ENCODE measurements around the gene CNNM2. TPM values are rescaled to one million over a fixed set of nuclear protein-coding genes. Genes with fewer than 3 reads are reported as not detected.

The CNNM2 gene
- total RNA-seq, 1 experiment from 2014 or later: 16.1 TPM

- no peaks in the 10 kb centered on the region for H3K9me3 Mint-ChIP-seq (ENCODE audit: unreplicated experiment)
- no TSS peak for BruUV-seq (replicated peaks)
Observed at GRCh38 chr10:102888048-102888447, 30.0 kb upstream of the CNNM2 start.

DNA sequence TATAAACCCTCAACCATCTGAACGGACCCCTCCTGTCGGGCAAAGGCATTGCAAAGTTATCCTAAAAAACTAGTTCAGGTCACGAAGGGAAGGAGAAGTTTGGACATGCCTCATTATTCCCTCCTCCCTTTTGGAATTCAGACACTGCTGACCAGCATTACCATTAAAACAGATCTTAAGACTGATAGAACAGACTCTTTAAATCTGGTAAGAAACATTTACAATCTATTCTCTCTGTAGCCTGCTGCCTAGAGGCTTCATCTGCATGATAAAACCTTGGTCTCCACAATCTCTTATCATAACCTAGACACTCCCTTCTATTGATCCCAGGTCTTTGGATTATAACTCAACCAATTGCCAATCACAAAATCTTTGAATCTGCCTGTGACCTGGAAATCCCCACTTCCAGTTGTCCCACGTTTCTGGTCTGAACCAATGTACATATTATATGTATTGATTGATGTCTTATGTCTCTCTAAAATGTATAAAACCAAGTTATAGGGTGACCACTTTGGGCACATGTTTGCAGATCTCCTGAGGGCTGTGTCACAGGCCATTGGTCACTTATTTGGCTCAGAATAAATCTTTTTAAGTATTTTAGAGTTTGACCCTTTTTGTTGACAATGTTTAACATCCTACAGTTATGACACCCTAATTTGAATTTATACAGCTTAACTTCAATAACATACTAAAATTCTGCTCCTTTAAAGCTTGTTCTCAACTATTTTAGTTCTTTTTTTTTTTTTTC lies 23.5 kb upstream of the CNNM2 start:
- no peak for DNase-seq
- no peak overlapping the region for H3K27ac Mint-ChIP-seq (ENCODE audit: unreplicated experiment)
- BruUV-seq (replicated peaks): no TSS peak
- H3K36me3 Mint-ChIP-seq (ENCODE audit: insufficient read depth, unreplicated experiment): peaks cover 8% of the 10 kb centered on the region
- TF ChIP-seq, protein P1, sequence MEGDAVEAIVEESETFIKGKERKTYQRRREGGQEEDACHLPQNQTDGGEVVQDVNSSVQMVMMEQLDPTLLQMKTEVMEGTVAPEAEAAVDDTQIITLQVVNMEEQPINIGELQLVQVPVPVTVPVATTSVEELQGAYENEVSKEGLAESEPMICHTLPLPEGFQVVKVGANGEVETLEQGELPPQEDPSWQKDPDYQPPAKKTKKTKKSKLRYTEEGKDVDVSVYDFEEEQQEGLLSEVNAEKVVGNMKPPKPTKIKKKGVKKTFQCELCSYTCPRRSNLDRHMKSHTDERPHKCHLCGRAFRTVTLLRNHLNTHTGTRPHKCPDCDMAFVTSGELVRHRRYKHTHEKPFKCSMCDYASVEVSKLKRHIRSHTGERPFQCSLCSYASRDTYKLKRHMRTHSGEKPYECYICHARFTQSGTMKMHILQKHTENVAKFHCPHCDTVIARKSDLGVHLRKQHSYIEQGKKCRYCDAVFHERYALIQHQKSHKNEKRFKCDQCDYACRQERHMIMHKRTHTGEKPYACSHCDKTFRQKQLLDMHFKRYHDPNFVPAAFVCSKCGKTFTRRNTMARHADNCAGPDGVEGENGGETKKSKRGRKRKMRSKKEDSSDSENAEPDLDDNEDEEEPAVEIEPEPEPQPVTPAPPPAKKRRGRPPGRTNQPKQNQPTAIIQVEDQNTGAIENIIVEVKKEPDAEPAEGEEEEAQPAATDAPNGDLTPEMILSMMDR (IDR thresholded peaks at IDR 0.05; ENCODE audit: insufficient read depth in 1 of 2, low read depth in 1 of 2, low read length in 1 of 2, severe bottlenecking in 1 of 2, unreplicated experiment in 1 of 2): no peak
- CTCF ChIA-PET: interaction anchor here (0.6 kb wide), 2 partner anchors 9 to 185 kb away, joined by 3 read pairs; no protein-coding TSS in a partner anchor
- no peak overlapping the region for H3K4me3 Mint-ChIP-seq (ENCODE audit: unreplicated experiment)
- H3K9me3 Mint-ChIP-seq (ENCODE audit: unreplicated experiment): no peaks in the 10 kb centered on the region
- Histone ChIP-seq H3K36me3 (ENCODE audit: control insufficient read depth, insufficient read depth, low read length) (no peaks in the 10 kb centered on the region), H3K27me3 (replicated peaks; ENCODE audit: control insufficient read depth, insufficient read depth, low read length) (no peaks in the 10 kb centered on the region), H3K4me1 (no peaks in the 10 kb centered on the region), H3K9me3 (no peaks in the 10 kb centered on the region), H3K4me3 (ENCODE audit: low read depth, low read length) (no peak overlapping the region)
- H3K4me1 Mint-ChIP-seq (ENCODE audit: low read depth, unreplicated experiment): no peaks in the 10 kb centered on the region
- H3K27me3 Mint-ChIP-seq (ENCODE audit: insufficient read depth, unreplicated experiment): no peaks in the 10 kb centered on the region
- POLR2A ChIA-PET: no interaction called here
- intact Hi-C loops (cut with micrococcal nuclease; ENCODE audit: unreplicated experiment): no loop called here

More at GRCh38 chr10:102888048-102888447, 30.0 kb upstream of the CNNM2 start:
- no peaks in the 10 kb centered on the region for H3K27me3 ChIP-seq (replicated peaks; ENCODE audit: control insufficient read depth, insufficient read depth, low read length)
- POLR2A ChIA-PET: no interaction called here
- H3K4me1 Mint-ChIP-seq (ENCODE audit: low read depth, unreplicated experiment): no peaks in the 10 kb centered on the region
- no peak overlapping the region for H3K4me3 Mint-ChIP-seq (ENCODE audit: unreplicated experiment)
- H3K9me3 ChIP-seq: no peaks in the 10 kb centered on the region
- intact Hi-C loops (cut with micrococcal nuclease; ENCODE audit: unreplicated experiment): no loop called here
- CTCF ChIA-PET: no interaction called here
- no peak overlapping the region for H3K27ac Mint-ChIP-seq (ENCODE audit: unreplicated experiment)
- H3K36me3 Mint-ChIP-seq (ENCODE audit: insufficient read depth, unreplicated experiment): no peaks in the 10 kb centered on the region
- TF ChIP-seq, protein P1 (IDR thresholded peaks at IDR 0.05; ENCODE audit: insufficient read depth in 1 of 2, low read depth in 1 of 2, low read length in 1 of 2, severe bottlenecking in 1 of 2, unreplicated experiment in 1 of 2): no peak
- no peak for DNase-seq
- H3K27me3 Mint-ChIP-seq (ENCODE audit: insufficient read depth, unreplicated experiment): no peaks in the 10 kb centered on the region
- H3K36me3 ChIP-seq (ENCODE audit: control insufficient read depth, insufficient read depth, low read length): no peaks in the 10 kb centered on the region
- H3K4me3 ChIP-seq (ENCODE audit: low read depth, low read length): no peak overlapping the region
- H3K4me1 ChIP-seq: no peaks in the 10 kb centered on the region

DNA sequence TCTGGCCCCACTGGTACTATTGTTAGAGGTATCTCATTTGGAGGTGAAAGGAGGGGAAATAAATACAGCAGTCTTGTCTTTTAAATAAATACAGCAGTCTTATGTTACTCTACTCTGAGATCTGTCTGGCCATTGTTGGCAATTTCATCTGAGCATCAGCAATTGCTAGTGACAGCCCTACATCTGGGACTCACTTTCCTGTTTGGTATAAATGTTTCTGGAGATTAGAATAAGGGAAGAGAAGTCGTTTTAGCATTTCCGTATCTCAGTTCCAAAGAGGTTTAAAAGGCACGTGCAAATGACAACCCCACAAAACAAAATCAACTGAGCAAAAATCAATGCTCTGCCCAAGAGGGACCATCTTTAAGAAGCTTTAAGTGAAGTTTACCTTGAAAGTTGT lies 18.1 kb upstream of the CNNM2 start:
- Mint-ChIP-seq H3K4me3 (ENCODE audit: unreplicated experiment) (no peak overlapping the region), H3K27ac (ENCODE audit: unreplicated experiment) (no peak overlapping the region), H3K9me3 (ENCODE audit: unreplicated experiment) (no peaks in the 10 kb centered on the region), H3K36me3 (ENCODE audit: insufficient read depth, unreplicated experiment) (no peaks in the 10 kb centered on the region), H3K4me1 (ENCODE audit: low read depth, unreplicated experiment) (no peaks in the 10 kb centered on the region), H3K27me3 (ENCODE audit: insufficient read depth, unreplicated experiment) (no peaks in the 10 kb centered on the region)
- TF ChIP-seq, protein P1 (IDR thresholded peaks at IDR 0.05; ENCODE audit: insufficient read depth in 1 of 2, low read depth in 1 of 2, low read length in 1 of 2, severe bottlenecking in 1 of 2, unreplicated experiment in 1 of 2): no peak
- H3K27me3 ChIP-seq (replicated peaks; ENCODE audit: control insufficient read depth, insufficient read depth, low read length): no peaks in the 10 kb centered on the region
- no peaks in the 10 kb centered on the region for H3K36me3 ChIP-seq (ENCODE audit: control insufficient read depth, insufficient read depth, low read length)
- H3K4me1 ChIP-seq: no peaks in the 10 kb centered on the region
- no TSS peak for BruUV-seq (replicated peaks)
- intact Hi-C loops (cut with micrococcal nuclease; ENCODE audit: unreplicated experiment): no loop called here
- DNase-seq: no peak
- H3K4me3 ChIP-seq (ENCODE audit: low read depth, low read length): no peak overlapping the region
- CTCF ChIA-PET: interaction anchor here (0.6 to 3.7 kb wide), 3 partner anchors 18 to 148 kb away, joined by 6 to 19 read pairs (median 16); partner anchors contain the start of gene CNNM2
- POLR2A ChIA-PET: no interaction called here
- no peaks in the 10 kb centered on the region for H3K9me3 ChIP-seq
